IPS-15b (cell line): ENCODE data around the gene ENTPD6.

Experiments
- H3K27me3 ChIP-seq: one replicate; pipeline ENCODE4 v1.6.1; 2013; ENCODE audit warnings: low read length; ENCODE audit not compliant: control insufficient read depth, insufficient read depth
- H3K36me3 ChIP-seq: one replicate; pipeline ENCODE4 v1.6.1; 2013; ENCODE audit warnings: low read length; ENCODE audit not compliant: control insufficient read depth, insufficient read depth
- H3K4me1 ChIP-seq: one replicate; pipeline ENCODE4 v1.6.1; 2013; ENCODE audit warnings: mild to moderate bottlenecking, low read length; ENCODE audit not compliant: control insufficient read depth, insufficient read depth
- H3K4me3 ChIP-seq: one replicate; pipeline ENCODE4 v1.5.1; 2013; ENCODE audit warnings: low read depth, low read length
- H3K9ac ChIP-seq: one replicate; pipeline ENCODE4 v1.6.1; 2013; ENCODE audit warnings: low read depth, mild to moderate bottlenecking, low read length
- H3K9me3 ChIP-seq: one replicate; pipeline ENCODE4 v1.6.1; 2013; ENCODE audit warnings: mild to moderate bottlenecking, low read length; ENCODE audit not compliant: control insufficient read depth, insufficient read depth

Gene ENTPD6

DNA sequence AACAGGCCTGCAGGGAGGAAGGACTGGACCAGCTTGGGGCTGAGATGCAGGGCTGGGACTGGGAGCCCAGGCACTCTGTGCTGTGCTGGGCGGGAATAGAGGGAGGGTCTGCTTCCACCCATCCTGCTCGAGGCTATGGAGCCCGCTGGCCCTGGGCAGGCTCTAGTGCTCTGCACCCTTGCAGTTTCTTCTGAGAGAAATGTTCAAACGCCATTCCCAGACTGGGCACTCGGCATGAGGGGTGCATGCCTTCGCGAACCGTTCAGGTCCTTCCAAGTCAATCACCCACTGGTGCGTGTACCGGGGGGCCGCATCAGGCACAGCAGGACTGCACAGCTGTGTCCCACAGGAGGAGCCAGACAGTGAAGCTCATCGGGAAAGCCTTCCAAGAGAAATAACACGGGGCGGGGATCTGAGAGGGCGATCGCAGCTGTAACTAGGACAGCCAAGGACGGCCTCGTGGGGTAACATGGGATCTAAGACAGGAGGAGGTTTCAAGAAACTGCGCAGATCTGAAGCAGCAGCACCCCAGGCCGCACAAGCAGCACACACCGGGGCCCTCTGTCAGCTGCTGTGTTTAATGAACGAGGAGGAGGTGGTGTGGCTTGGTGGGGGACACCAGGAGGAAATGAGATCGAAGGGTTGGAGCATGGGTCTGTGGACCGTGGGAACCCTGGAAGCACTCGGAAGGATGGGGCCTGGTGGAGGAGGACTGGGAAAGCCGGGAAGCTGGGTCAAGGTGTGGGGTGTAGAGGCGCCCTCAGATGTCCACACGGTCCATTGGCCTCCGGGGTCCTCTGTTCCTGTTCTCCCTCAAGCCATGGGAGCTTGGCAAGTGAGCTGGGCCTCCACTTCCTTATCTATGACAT, 26.3 kb downstream of the ENTPD6 start:
- H3K9me3 ChIP-seq = no peaks in the 10 kb centered on the region
- H3K27me3 ChIP-seq = no peaks in the 10 kb centered on the region
- H3K9ac ChIP-seq = peak overlapping the region; percentile 12
- H3K4me3 ChIP-seq = no peak overlapping the region
- H3K36me3 ChIP-seq = peaks cover 32% of the 10 kb centered on the region
- peaks cover 5% of the 10 kb centered on the region for H3K4me1 ChIP-seq

- H3K4me1 ChIP-seq = peaks cover 5% of the 10 kb centered on the region
- no peaks in the 10 kb centered on the region for H3K9me3 ChIP-seq
- H3K9ac ChIP-seq = no peak overlapping the region
- H3K4me3 ChIP-seq = no peak overlapping the region
- peaks cover 35% of the 10 kb centered on the region for H3K36me3 ChIP-seq
- H3K27me3 ChIP-seq = no peaks in the 10 kb centered on the region
Observed at GRCh38 chr20:25222461-25223178, 27.1 kb downstream of the ENTPD6 start.

DNA sequence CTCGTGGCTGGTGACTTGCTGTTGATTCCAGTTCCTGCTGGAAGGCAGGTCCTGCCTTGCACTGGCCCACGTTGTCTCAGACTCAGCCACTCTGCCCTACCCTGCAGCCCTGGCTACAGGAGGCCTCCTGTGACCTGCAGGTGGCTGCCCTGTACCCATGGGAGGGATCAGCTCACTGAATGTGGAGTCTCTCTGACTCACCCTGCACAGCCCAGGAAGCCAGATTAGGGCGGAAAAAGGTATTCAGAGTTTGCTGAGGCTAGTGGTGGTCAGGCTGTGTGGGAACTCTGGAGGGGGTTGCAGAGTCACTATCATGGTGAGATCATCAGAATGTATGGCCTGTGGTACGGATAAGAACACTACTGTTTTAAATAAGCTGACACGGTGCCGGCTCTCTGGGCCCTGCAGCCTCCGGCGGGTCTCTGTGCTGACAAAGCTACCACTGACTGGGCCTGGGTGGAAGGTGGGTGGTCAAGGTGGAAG, 27.7 kb downstream of the ENTPD6 start:
- no peak overlapping the region for H3K9ac ChIP-seq
- H3K9me3 ChIP-seq = no peaks in the 10 kb centered on the region
- H3K4me3 ChIP-seq = no peak overlapping the region
- no peaks in the 10 kb centered on the region for H3K27me3 ChIP-seq
- H3K36me3 ChIP-seq = peaks cover 34% of the 10 kb centered on the region
- peaks cover 5% of the 10 kb centered on the region for H3K4me1 ChIP-seq

GRCh38 chr20:25223765-25224720, 28.5 kb downstream of the ENTPD6 start:
- Histone ChIP-seq H3K4me3 (no peak overlapping the region), H3K4me1 (peaks cover 5% of the 10 kb centered on the region), H3K9ac (no peak overlapping the region), H3K36me3 (peaks cover 29% of the 10 kb centered on the region), H3K27me3 (no peaks in the 10 kb centered on the region), H3K9me3 (no peaks in the 10 kb centered on the region)

DNA sequence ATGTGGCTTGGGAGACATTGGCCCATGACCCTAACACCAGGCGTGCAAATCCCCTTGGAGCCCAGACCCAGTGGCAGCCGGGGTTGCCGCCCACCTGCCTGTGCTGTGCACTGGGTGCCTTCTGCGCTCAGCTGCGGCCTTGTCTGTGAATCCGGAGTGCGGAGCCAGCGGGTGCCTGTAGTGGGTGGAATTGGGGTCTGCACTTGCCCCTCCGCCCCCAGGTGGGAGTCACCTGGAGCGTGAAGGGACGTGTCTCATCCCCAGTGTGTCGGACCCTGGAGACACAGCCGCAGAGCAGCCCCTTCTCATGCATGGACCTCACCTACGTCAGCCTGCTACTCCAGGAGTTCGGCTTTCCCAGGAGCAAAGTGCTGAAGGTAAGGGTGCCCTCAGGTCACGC, 29.4 kb downstream of the ENTPD6 start:
- peaks cover 29% of the 10 kb centered on the region for H3K36me3 ChIP-seq
- no peak overlapping the region for H3K4me3 ChIP-seq
- no peaks in the 10 kb centered on the region for H3K9me3 ChIP-seq
- no peak overlapping the region for H3K9ac ChIP-seq
- peaks cover 5% of the 10 kb centered on the region for H3K4me1 ChIP-seq
- H3K27me3 ChIP-seq = no peaks in the 10 kb centered on the region

DNA sequence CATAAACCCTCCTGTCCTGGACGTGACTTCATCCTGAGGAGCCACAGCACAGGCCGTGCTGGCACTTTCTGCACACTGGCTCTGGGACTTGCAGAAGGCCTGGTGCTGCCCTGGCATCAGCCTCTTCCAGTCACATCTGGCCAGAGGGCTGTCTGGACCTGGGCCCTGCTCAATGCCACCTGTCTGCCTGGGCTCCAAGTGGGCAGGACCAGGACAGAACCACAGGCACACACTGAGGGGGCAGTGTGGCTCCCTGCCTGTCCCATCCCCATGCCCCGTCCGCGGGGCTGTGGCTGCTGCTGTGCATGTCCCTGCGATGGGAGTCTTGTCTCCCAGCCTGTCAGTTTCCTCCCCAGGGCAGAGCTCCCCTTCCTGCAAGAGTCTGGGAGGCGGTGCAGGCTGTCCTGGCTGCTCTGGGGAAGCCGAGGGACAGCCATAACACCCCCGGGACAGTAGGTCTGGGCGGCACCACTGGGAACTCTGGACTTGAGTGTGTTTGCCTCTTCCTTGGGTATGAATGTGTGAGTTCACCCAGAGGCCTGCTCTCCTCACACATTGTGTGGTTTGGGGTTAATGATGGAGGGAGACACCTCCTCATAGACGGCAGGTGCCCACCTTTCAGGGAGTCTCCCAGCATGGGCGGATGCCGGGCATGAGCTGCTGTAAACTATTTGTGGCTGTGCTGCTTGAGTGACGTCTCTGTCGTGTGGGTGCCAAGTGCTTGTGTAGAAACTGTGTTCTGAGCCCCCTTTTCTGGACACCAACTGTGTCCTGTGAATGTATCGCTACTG, 30.3 kb downstream of the ENTPD6 start:
- no peak overlapping the region for H3K4me3 ChIP-seq
- no peaks in the 10 kb centered on the region for H3K27me3 ChIP-seq
- H3K4me1 ChIP-seq = peaks cover 5% of the 10 kb centered on the region
- peaks cover 27% of the 10 kb centered on the region for H3K36me3 ChIP-seq
- no peaks in the 10 kb centered on the region for H3K9me3 ChIP-seq
- no peak overlapping the region for H3K9ac ChIP-seq

GRCh38 chr20:25226433-25227316, 31.2 kb downstream of the ENTPD6 start:
- Histone ChIP-seq H3K27me3 (no peaks in the 10 kb centered on the region), H3K9ac (no peak overlapping the region), H3K4me1 (peaks cover 5% of the 10 kb centered on the region), H3K9me3 (no peaks in the 10 kb centered on the region), H3K36me3 (peaks cover 22% of the 10 kb centered on the region), H3K4me3 (no peak overlapping the region)

DNA sequence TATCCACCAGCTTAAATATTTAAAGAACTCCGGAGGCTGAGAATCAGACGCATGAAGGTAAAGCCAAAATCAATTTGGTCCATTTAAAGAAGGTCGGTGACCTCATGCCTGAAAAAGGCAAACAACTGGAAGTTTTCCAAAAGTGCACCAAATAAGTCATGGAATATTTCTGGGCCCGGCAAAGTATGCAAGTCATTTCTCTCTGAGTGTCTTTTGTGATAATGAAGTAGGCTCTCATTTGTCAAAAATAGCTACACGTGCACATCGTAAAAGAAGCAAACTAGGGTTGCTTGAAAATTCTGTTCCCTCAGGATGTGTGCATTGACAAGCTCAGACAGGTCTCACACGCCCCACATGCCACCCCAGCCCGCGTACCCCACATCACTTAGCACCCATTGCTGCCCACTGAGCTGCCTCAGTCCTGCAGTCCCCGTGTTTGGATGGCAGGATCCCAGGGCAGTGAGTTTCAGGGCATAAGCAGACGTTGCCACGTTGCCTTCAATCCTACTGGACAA, 31.9 kb downstream of the ENTPD6 start:
- peaks cover 21% of the 10 kb centered on the region for H3K36me3 ChIP-seq
- H3K4me1 ChIP-seq = peaks cover 5% of the 10 kb centered on the region
- no peak overlapping the region for H3K9ac ChIP-seq
- H3K27me3 ChIP-seq = no peaks in the 10 kb centered on the region
- H3K9me3 ChIP-seq = no peaks in the 10 kb centered on the region
- no peak overlapping the region for H3K4me3 ChIP-seq

DNA sequence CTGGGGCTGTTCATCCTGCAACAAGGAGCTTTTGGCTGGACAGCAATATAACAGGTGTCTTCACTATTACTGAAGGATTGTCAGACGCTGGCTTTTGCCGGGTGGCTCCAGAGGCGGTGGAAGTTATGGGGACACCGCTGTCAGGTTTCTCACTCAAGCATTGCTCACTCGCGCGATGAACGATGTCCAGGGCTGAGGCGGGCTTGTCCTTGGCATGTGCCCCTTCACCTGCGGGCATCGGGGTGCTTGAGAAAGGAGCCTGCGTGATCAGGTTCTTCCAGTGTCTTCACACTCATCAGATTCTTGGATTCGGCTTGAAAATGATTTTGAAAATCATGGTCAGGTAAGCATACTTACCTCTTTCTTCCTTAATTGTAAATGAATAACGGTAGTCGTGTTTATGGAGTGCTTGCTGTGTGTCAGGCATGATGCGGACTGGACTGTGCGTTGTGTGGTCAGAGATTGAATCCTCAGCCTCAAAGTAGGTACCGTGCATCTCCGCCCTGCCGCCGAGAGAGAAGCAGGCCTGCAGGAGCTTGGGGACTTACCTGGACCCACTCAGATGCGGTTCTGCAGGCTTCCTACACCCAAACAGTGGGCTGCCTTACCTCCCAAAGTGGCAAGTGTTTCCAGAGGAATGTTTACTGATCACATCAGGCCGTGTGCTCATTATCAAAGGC, 34.1 kb downstream of the ENTPD6 start:
- Histone ChIP-seq H3K9me3 (no peaks in the 10 kb centered on the region), H3K9ac (no peak overlapping the region), H3K4me3 (no peak overlapping the region), H3K4me1 (peaks cover 3% of the 10 kb centered on the region), H3K27me3 (no peaks in the 10 kb centered on the region), H3K36me3 (peaks cover 13% of the 10 kb centered on the region)
